C4-2B (cell line): ENCODE measurements around the gene FBLL1.

Experiments
- ZFX ChIP-seq: fragments of 450-650 bp; IDR thresholded peaks from 2 replicates; pipeline ENCODE4 v1.6.1; 2017
- TF ChIP-seq, protein P1 (sequence below): fragments of 450-650 bp; conservative IDR thresholded peaks from 2 replicates; pipeline ENCODE4 v1.5.1; 2017; ENCODE audit warnings: mild to moderate bottlenecking

DNA sequence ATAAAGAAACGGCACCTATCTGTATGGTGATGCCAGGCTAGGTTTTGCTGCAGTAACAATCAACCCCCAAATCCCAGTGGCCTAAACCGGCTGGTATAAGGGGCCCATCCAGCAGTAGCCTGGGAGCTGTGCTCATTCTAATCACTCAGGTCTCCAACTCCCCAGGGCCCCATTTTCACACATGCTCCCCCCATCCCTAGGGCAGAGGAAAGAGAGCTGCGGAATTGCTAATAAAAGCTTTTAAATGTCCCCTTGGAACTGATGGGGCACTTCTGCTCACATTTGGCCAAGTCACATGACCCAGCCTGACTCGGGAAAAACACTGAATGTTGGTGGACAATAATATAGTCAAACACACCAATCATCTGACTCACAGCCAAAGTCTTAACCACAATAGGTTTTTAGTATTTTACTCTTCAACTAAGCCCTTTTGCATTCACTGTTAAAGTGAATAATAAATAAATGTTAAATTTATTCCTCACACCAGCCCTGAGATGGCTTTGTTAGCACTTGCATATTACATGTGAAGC is 1.6 kb downstream of the FBLL1 start:
- TF ChIP-seq, protein P1, sequence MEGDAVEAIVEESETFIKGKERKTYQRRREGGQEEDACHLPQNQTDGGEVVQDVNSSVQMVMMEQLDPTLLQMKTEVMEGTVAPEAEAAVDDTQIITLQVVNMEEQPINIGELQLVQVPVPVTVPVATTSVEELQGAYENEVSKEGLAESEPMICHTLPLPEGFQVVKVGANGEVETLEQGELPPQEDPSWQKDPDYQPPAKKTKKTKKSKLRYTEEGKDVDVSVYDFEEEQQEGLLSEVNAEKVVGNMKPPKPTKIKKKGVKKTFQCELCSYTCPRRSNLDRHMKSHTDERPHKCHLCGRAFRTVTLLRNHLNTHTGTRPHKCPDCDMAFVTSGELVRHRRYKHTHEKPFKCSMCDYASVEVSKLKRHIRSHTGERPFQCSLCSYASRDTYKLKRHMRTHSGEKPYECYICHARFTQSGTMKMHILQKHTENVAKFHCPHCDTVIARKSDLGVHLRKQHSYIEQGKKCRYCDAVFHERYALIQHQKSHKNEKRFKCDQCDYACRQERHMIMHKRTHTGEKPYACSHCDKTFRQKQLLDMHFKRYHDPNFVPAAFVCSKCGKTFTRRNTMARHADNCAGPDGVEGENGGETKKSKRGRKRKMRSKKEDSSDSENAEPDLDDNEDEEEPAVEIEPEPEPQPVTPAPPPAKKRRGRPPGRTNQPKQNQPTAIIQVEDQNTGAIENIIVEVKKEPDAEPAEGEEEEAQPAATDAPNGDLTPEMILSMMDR = no peak
- TF ChIP-seq ZFX = no peak
